OCI-LY3 (cell line): ENCODE measurements around the gene WFDC12.

ENCODE experiments used
- H2AFZ ChIP-seq: fragments of 200-600, 300-600 bp; shearing (Covaris generic); 2 replicates; pipeline ENCODE4 v1.6.0; 2014; ENCODE audit warnings: antibody characterized with exemption, low read depth, low read length
- H3K27ac ChIP-seq: fragments of 200-600, 300-600 bp; sonication (generic); 2 replicates; pipeline ENCODE4 v1.5.1; 2014; ENCODE audit warnings: mild to moderate bottlenecking, low read length, moderate library complexity, mixed read lengths
- H3K27me3 ChIP-seq: fragments of 200-600, 300-600 bp; sonication (generic); 2 replicates; pipeline ENCODE4 v1.6.1; 2014; ENCODE audit warnings: low read depth, low read length, mixed read lengths
- H3K36me3 ChIP-seq: fragments of 200-600, 300-600 bp; sonication (generic); replicated peaks from 2 replicates; pipeline ENCODE3; 2014; ENCODE audit warnings: low read depth, low read length, mixed read lengths
- H3K4me1 ChIP-seq: fragments of 300-600, 200-600 bp; sonication (generic); 2 replicates; pipeline ENCODE4 v1.6.1; 2014; ENCODE audit warnings: low read length, mixed read lengths
- H3K4me2 ChIP-seq: fragments of 200-600, 300-600 bp; sonication (generic); 2 replicates; pipeline ENCODE4 v1.6.1; 2014; ENCODE audit warnings: low read length, mixed read lengths
- H3K4me3 ChIP-seq: fragments of 300-600, 200-600 bp; sonication (generic); 2 replicates; pipeline ENCODE4 v1.5.1; 2014; ENCODE audit warnings: antibody characterized with exemption, mild to moderate bottlenecking, low read length, moderate library complexity
- H3K79me2 ChIP-seq: fragments of 300-600, 200-600 bp; shearing (Covaris generic); 2 replicates; pipeline ENCODE4 v1.6.1; 2014; ENCODE audit warnings: mild to moderate bottlenecking, low read length, mixed read lengths
- H3K9ac ChIP-seq: fragments of 300-600, 200-600 bp; shearing (Covaris generic); 2 replicates; pipeline ENCODE4 v1.6.0; 2014; ENCODE audit warnings: mild to moderate bottlenecking, low read length, moderate library complexity
- H3K9me3 ChIP-seq: fragments of 200-600, 300-600 bp; shearing (Covaris generic); 2 replicates; pipeline ENCODE4 v1.6.1; 2014; ENCODE audit warnings: low read length, mixed read lengths; ENCODE audit not compliant: insufficient read depth
- H4K20me1 ChIP-seq: fragments of 200-600, 300-600 bp; sonication (generic); 2 replicates; pipeline ENCODE4 v1.6.1; 2016; ENCODE audit warnings: low read length, mixed read lengths; ENCODE audit not compliant: insufficient read depth
- CTCF ChIP-seq: fragments of 200-600, 300-600 bp; sonication (generic); IDR thresholded peaks from 2 replicates; pipeline ENCODE4 v1.5.1; 2014; ENCODE audit warnings: antibody characterized with exemption, low read length, low read depth
- EZH2phosphoT487 ChIP-seq: fragments of 200-600 bp; shearing (Covaris generic); IDR thresholded peaks from 2 replicates; pipeline ENCODE4 v1.6.1; 2018; ENCODE audit warnings: antibody characterized with exemption, mixed run types, low read depth

Gene WFDC12

GRCh38 chr20:45109634-45110033, 14.6 kb downstream of the WFDC12 start:
- H3K4me2 ChIP-seq, result no peak overlapping the region
- H3K9me3 ChIP-seq, result no peaks in the 10 kb centered on the region
- H3K4me3 ChIP-seq, result no peak overlapping the region
- H4K20me1 ChIP-seq, result no peaks in the 10 kb centered on the region
- H2AFZ ChIP-seq, result no peak overlapping the region
- H3K9ac ChIP-seq, result no peak overlapping the region
- H3K79me2 ChIP-seq, result no peaks in the 10 kb centered on the region
- no peaks in the 10 kb centered on the region for H3K27me3 ChIP-seq
- TF ChIP-seq CTCF (no peak), EZH2phosphoT487 (no peak)
- H3K27ac ChIP-seq, result no peak overlapping the region
- peaks cover 6% of the 10 kb centered on the region for H3K4me1 ChIP-seq
- peaks cover under 1% of the 10 kb centered on the region for H3K36me3 ChIP-seq

- H3K9ac ChIP-seq, result no peak overlapping the region
- H3K9me3 ChIP-seq, result no peaks in the 10 kb centered on the region
- H3K4me1 ChIP-seq, result peaks cover 9% of the 10 kb centered on the region
- H3K4me2 ChIP-seq, result no peak overlapping the region
- no peak overlapping the region for H3K4me3 ChIP-seq
- H4K20me1 ChIP-seq, result no peaks in the 10 kb centered on the region
- no peak overlapping the region for H3K27ac ChIP-seq
- no peaks in the 10 kb centered on the region for H3K79me2 ChIP-seq
- TF ChIP-seq CTCF (no peak), EZH2phosphoT487 (no peak)
- H3K36me3 ChIP-seq, result peaks cover 5% of the 10 kb centered on the region
- no peak overlapping the region for H2AFZ ChIP-seq
- no peaks in the 10 kb centered on the region for H3K27me3 ChIP-seq
Measured at GRCh38 chr20:45105317-45105716, 18.9 kb downstream of the WFDC12 start.

- Histone ChIP-seq H3K79me2 (no peaks in the 10 kb centered on the region), H3K36me3 (peaks cover 5% of the 10 kb centered on the region), H3K27me3 (no peaks in the 10 kb centered on the region), H3K9me3 (no peaks in the 10 kb centered on the region), H3K4me3 (no peak overlapping the region), H3K4me2 (no peak overlapping the region), H2AFZ (no peak overlapping the region), H3K9ac (no peak overlapping the region), H3K27ac (no peak overlapping the region), H3K4me1 (peaks cover 9% of the 10 kb centered on the region), H4K20me1 (no peaks in the 10 kb centered on the region)
- TF ChIP-seq EZH2phosphoT487, result no peak
- no peak for TF ChIP-seq CTCF
Measured at GRCh38 chr20:45104786-45105185, 19.5 kb downstream of the WFDC12 start.

DNA sequence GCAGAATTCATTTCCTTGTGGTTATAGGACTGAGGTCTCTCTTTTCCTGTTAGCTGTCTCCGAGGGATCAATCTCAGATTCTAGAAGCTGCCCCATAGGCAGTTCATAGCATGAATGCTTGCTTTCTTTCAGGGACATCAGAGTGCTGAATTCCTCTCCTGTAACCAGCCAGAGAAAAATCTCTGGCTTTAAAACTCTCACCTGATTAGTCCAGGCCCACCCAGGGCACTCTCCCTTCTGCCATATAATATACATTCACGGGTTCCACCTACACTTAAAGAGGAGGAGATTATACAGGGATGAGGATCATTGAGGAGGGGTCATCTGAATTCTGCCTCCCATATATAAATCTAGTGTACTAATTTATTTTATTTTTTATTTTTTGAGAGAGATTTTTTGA, 21.2 kb downstream of the WFDC12 start:
- no peak for TF ChIP-seq CTCF
- no peak for TF ChIP-seq EZH2phosphoT487
- Histone ChIP-seq H3K4me3 (no peak overlapping the region), H3K27me3 (no peaks in the 10 kb centered on the region), H2AFZ (no peak overlapping the region), H3K79me2 (no peaks in the 10 kb centered on the region), H3K27ac (no peak overlapping the region), H4K20me1 (no peaks in the 10 kb centered on the region), H3K4me1 (peaks cover 9% of the 10 kb centered on the region), H3K36me3 (peaks cover 9% of the 10 kb centered on the region), H3K9me3 (no peaks in the 10 kb centered on the region), H3K9ac (no peak overlapping the region), H3K4me2 (no peak overlapping the region)
